HG03064 (cell line): Measurements from ENCODE around the gene SLC27A1.
A peak's percentile ranks its signal among the peaks of the same experiment; 100 is the strongest.

Source experiments
- ATAC-seq: cut with Tn5 transposase; IDR thresholded peaks from one replicate; pipeline ENCODE4 v1.9.1; 2021; ENCODE audit warnings: low read depth; ENCODE audit not compliant: unreplicated experiment

The SLC27A1 gene

GRCh38 chr19:17470068-17470841 is at the start of gene SLC27A1:
Gene SLC27A1, plus strand, starts transcription at chr19:17470524. Its CDS starts 17 bp downstream, at chr19:17470541.
- ATAC-seq = peak; percentile 72

GRCh38 chr19:17421942-17422341 is 48.4 kb upstream of the SLC27A1 start:
- ATAC-seq = no peak

GRCh38 chr19:17423429-17424208 is 46.7 kb upstream of the SLC27A1 start:
- ATAC-seq = no peak

- no peak for ATAC-seq
Observed at GRCh38 chr19:17424743-17425365, 45.5 kb upstream of the SLC27A1 start.

GRCh38 chr19:17429641-17430113 is 40.6 kb upstream of the SLC27A1 start:
- no peak for ATAC-seq

GRCh38 chr19:17431417-17431816 is 38.9 kb upstream of the SLC27A1 start:
- ATAC-seq = no peak

GRCh38 chr19:17435218-17435617 is 35.1 kb upstream of the SLC27A1 start:
- no peak for ATAC-seq

GRCh38 chr19:17436094-17436873 is 34.0 kb upstream of the SLC27A1 start:
- ATAC-seq = no peak

- ATAC-seq = no peak
Observed at GRCh38 chr19:17436874-17437267, 33.5 kb upstream of the SLC27A1 start.

- no peak for ATAC-seq
Observed at GRCh38 chr19:17441241-17442021, 28.9 kb upstream of the SLC27A1 start.

- no peak for ATAC-seq
Observed at GRCh38 chr19:17445526-17446165, 24.7 kb upstream of the SLC27A1 start.

GRCh38 chr19:17447704-17448130 is 22.6 kb upstream of the SLC27A1 start:
- ATAC-seq = no peak

- no peak for ATAC-seq
Observed at GRCh38 chr19:17448131-17448967, 22.0 kb upstream of the SLC27A1 start, which contains the start of gene TMEM221. Gene TMEM221, minus strand, starts transcription at chr19:17448668. Its CDS starts 206 bp downstream, at chr19:17448462.

- ATAC-seq = no peak
Observed at GRCh38 chr19:17450264-17451075, 19.9 kb upstream of the SLC27A1 start.

GRCh38 chr19:17451820-17452219 is 18.5 kb upstream of the SLC27A1 start:
- ATAC-seq = no peak

GRCh38 chr19:17454576-17455071 is 15.7 kb upstream of the SLC27A1 start:
- no peak for ATAC-seq
